GM21717 (cell line): Measurements from ENCODE around the gene RNF152.

ENCODE experiments used
- ATAC-seq: cut with Tn5 transposase; IDR thresholded peaks from one replicate; pipeline ENCODE4 v1.9.1; 2021; ENCODE audit warnings: mild to moderate bottlenecking, moderate library complexity; ENCODE audit not compliant: unreplicated experiment

The RNF152 gene

GRCh38 chr18:61855449-61856378, 37.1 kb downstream of the RNF152 start:
- ATAC-seq = no peak

- ATAC-seq = no peak
These were observed 38.0 kb downstream of the RNF152 start for GRCh38 chr18:61854578-61855448.

GRCh38 chr18:61853855-61854254, 39.0 kb downstream of the RNF152 start:
- ATAC-seq = no peak

GRCh38 chr18:61852496-61852895, 40.3 kb downstream of the RNF152 start:
- no peak for ATAC-seq

GRCh38 chr18:61851940-61852451, 40.8 kb downstream of the RNF152 start:
- no peak for ATAC-seq

- no peak for ATAC-seq
These were observed 41.5 kb downstream of the RNF152 start for GRCh38 chr18:61851279-61851678.

GRCh38 chr18:61850756-61851155, 42.1 kb downstream of the RNF152 start:
- no peak for ATAC-seq

GRCh38 chr18:61847164-61847791, 45.5 kb downstream of the RNF152 start:
- ATAC-seq = peak; percentile 54

GRCh38 chr18:61845197-61845596, 47.6 kb downstream of the RNF152 start:
- no peak for ATAC-seq

GRCh38 chr18:61844726-61845125, 48.1 kb downstream of the RNF152 start:
- ATAC-seq = no peak

GRCh38 chr18:61842146-61842545, 50.7 kb downstream of the RNF152 start:
- no peak for ATAC-seq

- ATAC-seq = no peak
These were observed 51.1 kb downstream of the RNF152 start for GRCh38 chr18:61841706-61842105.

- ATAC-seq = no peak
These were observed 52.5 kb downstream of the RNF152 start for GRCh38 chr18:61840324-61840723.

- no peak for ATAC-seq
These were observed 54.3 kb downstream of the RNF152 start for GRCh38 chr18:61838521-61838920.

GRCh38 chr18:61833978-61834377, 58.8 kb downstream of the RNF152 start:
- no peak for ATAC-seq

- no peak for ATAC-seq
These were observed 59.4 kb downstream of the RNF152 start for GRCh38 chr18:61833387-61833786.

GRCh38 chr18:61832858-61833257, 59.9 kb downstream of the RNF152 start:
- no peak for ATAC-seq

- ATAC-seq = no peak
These were observed 61.7 kb downstream of the RNF152 start for GRCh38 chr18:61831071-61831470.

- no peak for ATAC-seq
These were observed 63.7 kb downstream of the RNF152 start for GRCh38 chr18:61829108-61829507.

- no peak for ATAC-seq
These were observed 65.2 kb downstream of the RNF152 start for GRCh38 chr18:61827591-61827990.

- ATAC-seq = no peak
These were observed 67.4 kb downstream of the RNF152 start for GRCh38 chr18:61825386-61825785.
